KMS-11 (cell line): Measurements from ENCODE around the gene ISYNA1.

ENCODE experiments used
- H2AFZ ChIP-seq: fragments of 200-600 bp; sonication (generic); 2 replicates; pipeline ENCODE4 v1.6.1; 2016; ENCODE audit warnings: antibody characterized with exemption, mixed run types, low read depth
- H3K27ac ChIP-seq: fragments of 200-600 bp; sonication (generic); 2 replicates; pipeline ENCODE4 v1.6.1; 2016; ENCODE audit warnings: mild to moderate bottlenecking, mixed run types
- H3K27me3 ChIP-seq: fragments of 200-600 bp; sonication (generic); 2 replicates; pipeline ENCODE4 v1.6.1; 2017; ENCODE audit warnings: mild to moderate bottlenecking, low read depth, mixed run types, moderate library complexity; ENCODE audit not compliant: insufficient read depth
- H3K36me3 ChIP-seq: fragments of 200-600 bp; sonication (generic); 2 replicates; pipeline ENCODE4 v1.6.1; 2017; ENCODE audit warnings: mild to moderate bottlenecking, mixed run types; ENCODE audit not compliant: insufficient read depth
- H3K4me1 ChIP-seq: fragments of 200-600 bp; sonication (generic); 2 replicates; pipeline ENCODE4 v1.6.1; 2016; ENCODE audit warnings: mild to moderate bottlenecking, low read depth, mixed run types; ENCODE audit not compliant: poor library complexity, severe bottlenecking
- H3K4me2 ChIP-seq: fragments of 200-600 bp; sonication (generic); 2 replicates; pipeline ENCODE4 v1.7.0; 2016; ENCODE audit warnings: mild to moderate bottlenecking, mixed run types
- H3K4me3 ChIP-seq: fragments of 200-600 bp; sonication (generic); IDR thresholded peaks from 2 replicates; pipeline ENCODE4 v1.6.1; 2017; ENCODE audit warnings: low read depth, low read length, mixed read lengths; ENCODE audit not compliant: insufficient read depth
- H3K79me2 ChIP-seq: fragments of 200-600 bp; sonication (generic); 2 replicates; pipeline ENCODE4 v1.6.1; 2016; ENCODE audit warnings: low read depth, mixed run types; ENCODE audit not compliant: insufficient read depth
- H3K9ac ChIP-seq: fragments of 200-600 bp; sonication (generic); 2 replicates; pipeline ENCODE4 v1.6.1; 2016; ENCODE audit warnings: mild to moderate bottlenecking, mixed run types
- H4K20me1 ChIP-seq: fragments of 200-600 bp; sonication (generic); 2 replicates; pipeline ENCODE4 v1.6.1; 2016; ENCODE audit warnings: mild to moderate bottlenecking, mixed run types; ENCODE audit not compliant: insufficient read depth
- TF ChIP-seq, protein P1 (sequence below): fragments of 200-600 bp; sonication (generic); conservative IDR thresholded peaks from 2 replicates; pipeline ENCODE4 v1.6.1; 2017; ENCODE audit warnings: low read depth, mild to moderate bottlenecking, antibody characterized with exemption, low read length, moderate library complexity, mixed read lengths

Gene ISYNA1

DNA sequence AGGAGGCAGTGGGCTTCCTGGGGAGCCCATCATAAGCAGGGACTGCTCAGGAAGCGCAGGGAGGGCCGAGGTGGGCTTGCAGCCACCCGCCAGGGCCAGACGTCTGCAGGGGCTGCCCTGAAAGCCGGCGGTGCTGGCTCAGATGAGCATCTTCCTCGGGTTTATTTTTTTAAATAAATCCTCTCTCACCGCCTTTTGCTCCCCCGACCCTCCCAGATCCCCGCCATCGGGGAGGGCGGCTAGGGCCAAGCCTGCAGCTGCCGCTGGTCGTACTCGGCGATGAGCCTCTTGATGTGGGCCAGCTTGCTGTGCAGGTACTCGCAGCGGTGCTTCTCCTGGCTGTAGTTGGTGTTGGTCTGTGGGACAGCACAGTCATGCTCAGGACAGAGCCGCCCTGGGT is 6.6 kb upstream of the ISYNA1 start:
- Histone ChIP-seq H3K79me2 (no peaks in the 10 kb centered on the region), H4K20me1 (no peaks in the 10 kb centered on the region), H3K36me3 (no peaks in the 10 kb centered on the region), H2AFZ (no peak overlapping the region), H3K4me1 (no peaks in the 10 kb centered on the region), H3K4me2 (no peak overlapping the region), H3K4me3 (no peak overlapping the region), H3K9ac (no peak overlapping the region), H3K27ac (no peak overlapping the region), H3K27me3 (no peaks in the 10 kb centered on the region)
- TF ChIP-seq, protein P1, sequence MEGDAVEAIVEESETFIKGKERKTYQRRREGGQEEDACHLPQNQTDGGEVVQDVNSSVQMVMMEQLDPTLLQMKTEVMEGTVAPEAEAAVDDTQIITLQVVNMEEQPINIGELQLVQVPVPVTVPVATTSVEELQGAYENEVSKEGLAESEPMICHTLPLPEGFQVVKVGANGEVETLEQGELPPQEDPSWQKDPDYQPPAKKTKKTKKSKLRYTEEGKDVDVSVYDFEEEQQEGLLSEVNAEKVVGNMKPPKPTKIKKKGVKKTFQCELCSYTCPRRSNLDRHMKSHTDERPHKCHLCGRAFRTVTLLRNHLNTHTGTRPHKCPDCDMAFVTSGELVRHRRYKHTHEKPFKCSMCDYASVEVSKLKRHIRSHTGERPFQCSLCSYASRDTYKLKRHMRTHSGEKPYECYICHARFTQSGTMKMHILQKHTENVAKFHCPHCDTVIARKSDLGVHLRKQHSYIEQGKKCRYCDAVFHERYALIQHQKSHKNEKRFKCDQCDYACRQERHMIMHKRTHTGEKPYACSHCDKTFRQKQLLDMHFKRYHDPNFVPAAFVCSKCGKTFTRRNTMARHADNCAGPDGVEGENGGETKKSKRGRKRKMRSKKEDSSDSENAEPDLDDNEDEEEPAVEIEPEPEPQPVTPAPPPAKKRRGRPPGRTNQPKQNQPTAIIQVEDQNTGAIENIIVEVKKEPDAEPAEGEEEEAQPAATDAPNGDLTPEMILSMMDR: no peak

GRCh38 chr19:18443831-18444230 is 5.9 kb upstream of the ISYNA1 start:
- Histone ChIP-seq H3K36me3 (no peaks in the 10 kb centered on the region), H2AFZ (no peak overlapping the region), H3K4me3 (no peak overlapping the region), H4K20me1 (no peaks in the 10 kb centered on the region), H3K27ac (no peak overlapping the region), H3K9ac (no peak overlapping the region), H3K4me2 (no peak overlapping the region), H3K4me1 (no peaks in the 10 kb centered on the region), H3K27me3 (no peaks in the 10 kb centered on the region), H3K79me2 (no peaks in the 10 kb centered on the region)
- TF ChIP-seq, protein P1: no peak

DNA sequence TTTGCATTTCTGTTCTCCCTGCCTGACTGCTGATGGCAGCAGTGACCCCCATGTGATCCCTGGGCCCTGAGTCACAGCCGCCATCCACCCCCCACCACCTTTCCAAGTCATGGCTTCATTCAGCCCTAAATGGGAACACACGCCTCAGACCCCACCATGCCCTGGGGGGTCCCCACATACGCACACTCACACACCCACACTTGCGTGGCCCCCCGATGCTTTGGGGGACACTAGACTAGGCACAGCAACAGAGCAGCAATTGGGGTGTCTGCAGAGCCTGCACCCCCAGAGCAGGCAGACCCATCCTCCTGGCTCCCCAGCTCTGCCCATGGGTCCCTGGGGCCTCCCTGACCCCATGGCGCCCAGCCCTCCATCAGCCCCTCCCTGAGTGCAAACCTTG is 5.5 kb upstream of the ISYNA1 start:
- H3K79me2 ChIP-seq: no peaks in the 10 kb centered on the region
- H3K4me3 ChIP-seq: no peak overlapping the region
- no peaks in the 10 kb centered on the region for H3K36me3 ChIP-seq
- H4K20me1 ChIP-seq: no peaks in the 10 kb centered on the region
- H3K4me2 ChIP-seq: no peak overlapping the region
- no peak overlapping the region for H3K27ac ChIP-seq
- H3K4me1 ChIP-seq: no peaks in the 10 kb centered on the region
- no peak overlapping the region for H3K9ac ChIP-seq
- H3K27me3 ChIP-seq: no peaks in the 10 kb centered on the region
- H2AFZ ChIP-seq: no peak overlapping the region
- TF ChIP-seq, protein P1: no peak

- Histone ChIP-seq H3K36me3 (no peaks in the 10 kb centered on the region), H3K79me2 (no peaks in the 10 kb centered on the region), H3K4me1 (no peaks in the 10 kb centered on the region), H3K9ac (no peak overlapping the region), H3K4me2 (no peak overlapping the region), H3K27ac (no peak overlapping the region), H4K20me1 (no peaks in the 10 kb centered on the region), H2AFZ (no peak overlapping the region), H3K27me3 (no peaks in the 10 kb centered on the region), H3K4me3 (no peak overlapping the region)
- TF ChIP-seq, protein P1: no peak
These were observed 5.0 kb upstream of the ISYNA1 start for GRCh38 chr19:18442941-18443340.
